Adrenal gland (tissue), 12 donors: ENCODE measurements around the gene SCFD2. TPM values are rescaled to one million over a fixed set of nuclear protein-coding genes. Genes with fewer than 3 reads are reported as not detected.
A peak's percentile ranks its signal among the peaks of the same experiment; 100 is the strongest.
"Not testable (repeated sequence)": the region's sequence is repeated elsewhere in the genome, so short reads cannot be mapped to it uniquely, and the experiment has no call there.

Source experiments
- DNase-seq, 7 donors: peaks; one replicate each; pipeline ENCODE4 v3.0.0-alpha.2; 2019 to 2020
- H3K27ac ChIP-seq, 5 donors: fragments of 200-600 bp; sonication (generic) in 4 of 5; 1 replicate in 3 of 5; 2 replicates in 2 of 5; pipeline versions ENCODE4 v1.5.1 to v1.8.0; 2016 to 2020; ENCODE audit warnings: mild to moderate bottlenecking in 1 of 5
- H3K27me3 ChIP-seq: fragments of 200-600 bp; 2 replicates; pipeline ENCODE4 v1.8.0; 2021
- H3K36me3 ChIP-seq, 2 donors: fragments of 200-600 bp; replicated peaks in 1 of 2; 1 replicate in 1 of 2; 2 replicates in 1 of 2; pipeline versions ENCODE4 v1.5.1 to v1.8.0; 2018 to 2022
- H3K4me1 ChIP-seq, 2 donors: fragments of 200-600 bp; replicated peaks in 1 of 2; 1 replicate in 1 of 2; 2 replicates in 1 of 2; pipeline versions ENCODE4 v1.5.1 to v1.8.0; 2018 to 2021
- H3K4me3 ChIP-seq, 4 donors: fragments of 200-600 bp; sonication (generic) in 3 of 4; one replicate each; pipeline ENCODE4 v1.5.1; 2016 to 2018
- H3K9me3 ChIP-seq, 3 donors: fragments of 200-600 bp; sonication (generic) in 1 of 3; replicated peaks in 1 of 3; 1 replicate in 2 of 3; 2 replicates in 1 of 3; pipeline versions ENCODE4 v1.5.1 to v1.8.0; 2016 to 2021
- CTCF ChIP-seq, 6 experiments: fragments of 450-650 bp in 4 of 6; fragments of 200-600 bp in 2 of 6; sonication (generic) in 1 of 6; IDR thresholded peaks; 1 replicate in 5 of 6; 2 replicates in 1 of 6; pipeline versions ENCODE4 v1.5.1 to v1.8.0; 2016 to 2021; ENCODE audit warnings: antibody characterized with exemption in 6 of 6, mild to moderate bottlenecking in 2 of 6, moderate library complexity in 1 of 6
- POLR2A ChIP-seq, 2 donors: fragments of 450-650 bp; IDR thresholded peaks; one replicate each; pipeline ENCODE4 v1.6.1; 2017; ENCODE audit warnings: antibody characterized with exemption in 2 of 2, mild to moderate bottlenecking in 2 of 2, moderate library complexity in 1 of 2
- WGBS, 4 donors: extraction: QIAGEN DNeasy Blood & Tissue Kit in 2 of 4; methylation state at CpG; one replicate each; pipeline versions ENCODE4 v1.1.5 to v1.1.7; 2013 to 2017; 5-methylcytosine and 5-hydroxymethylcytosine counted together
- intact Hi-C, 2 donors: fragments of 100-400 bp; cut with DNase I; formaldehyde crosslinking; loops; one replicate each; pipeline versions ENCODE4 v1.14.1 to v1.15.0; 2022 to 2023
- polyA plus RNA-seq, 3 donors: library from polyadenylated mRNA; stranded (reverse); fragments of 200-250 nt in 2 of 3; fragments of 350-450 nt in 1 of 3; fragmentation: Illumina TruSeq in 1 of 3; extraction: RNeasy Lipid Tissue Mini Kit (QIAGEN cat#74804) in 1 of 3; gene quantifications; one replicate each; pipeline ENCODE4 v1.2.3, GENCODE V29; 2013 to 2014
- total RNA-seq, 9 donors: library from RNA; depleted of rRNA in 4 of 9; stranded (reverse); fragments of >200 nt in 4 of 9; fragments of 120-200 nt in 1 of 9; fragmentation: NEBNext Ultra II Directional in 1 of 9; extraction: Animal tissue kit (Norgen Biotek cat#: 25700) in 1 of 9; gene quantifications; one replicate each; pipeline versions ENCODE4 v1.1.0 to v1.2.4, GENCODE V29; 2013 to 2023
- donor health status: healthy with polysubstance abuse.
- donor health status: Bipolar disorder and iron deficiency.
- donor health status: DM: yes; HTN: yes; CAD: no.
- donor health status: DM: no; HTN: no; CAD: no.
- donor health status: DM: no; HTN: no; CAD: no.
- donor health status: DM: yes; HTN: yes; CAD: no.

Gene SCFD2
- total and polyA plus RNA-seq, 12 donors = 5.2 to 34.9 (median 23.4) TPM

- H3K9me3 ChIP-seq, H3K4me3 ChIP-seq, intact Hi-C loops, DNase-seq, H3K27ac ChIP-seq, H3K4me1 ChIP-seq, H3K36me3 ChIP-seq, H3K27me3 ChIP-seq: not testable (repeated sequence)
- 95 to 98% (median 96%) methylated on average over 6 of the region's 6 CpGs for whole genome bisulfite sequencing, 4 donors
Measured at GRCh38 chr4:53334916-53335315, 30.9 kb downstream of the SCFD2 start.

- H3K4me1 ChIP-seq = peaks cover 0 to 5% of the 10 kb centered on the region in 2 donors
- no peak overlapping the region for H3K4me3 ChIP-seq
- H3K9me3 ChIP-seq = no peaks in the 10 kb centered on the region
- H3K27me3 ChIP-seq = no peaks in the 10 kb centered on the region
- no peak for DNase-seq
- H3K27ac ChIP-seq = no peak overlapping the region
- TF ChIP-seq CTCF (IDR thresholded peaks at IDR 0.05) (no peak), POLR2A (IDR thresholded peaks at IDR 0.05) (no peak)
- intact Hi-C loops = no loop called here
- no peaks in the 10 kb centered on the region for H3K36me3 ChIP-seq
- WGBS, 4 donors = 93 to 98% (median 96%) methylated on average over 3 of the region's 3 CpGs
Measured at GRCh38 chr4:53326535-53326934, 39.3 kb downstream of the SCFD2 start.

- H3K27me3 ChIP-seq = no peaks in the 10 kb centered on the region
- no peak for DNase-seq
- H3K4me1 ChIP-seq = peaks cover 0 to 17% of the 10 kb centered on the region in 2 donors
- no peaks in the 10 kb centered on the region for H3K36me3 ChIP-seq
- H3K27ac ChIP-seq = no peak overlapping the region
- intact Hi-C loops = no loop called here
- no peak for TF ChIP-seq POLR2A (IDR thresholded peaks at IDR 0.05)
- TF ChIP-seq CTCF (IDR thresholded peaks at IDR 0.05) = no peak
- H3K9me3 ChIP-seq = no peaks in the 10 kb centered on the region
- H3K4me3 ChIP-seq = no peak overlapping the region
Measured at GRCh38 chr4:53322696-53323095, 43.2 kb downstream of the SCFD2 start.

GRCh38 chr4:53321984-53322289 is 43.9 kb downstream of the SCFD2 start:
- TF ChIP-seq CTCF (IDR thresholded peaks at IDR 0.05) = no peak
- TF ChIP-seq POLR2A (IDR thresholded peaks at IDR 0.05) = no peak
- peaks cover 0 to 17% of the 10 kb centered on the region in 2 donors for H3K4me1 ChIP-seq
- H3K4me3 ChIP-seq = no peak overlapping the region
- H3K27me3 ChIP-seq = no peaks in the 10 kb centered on the region
- intact Hi-C loops = no loop called here
- WGBS, 4 donors = 87 to 92% (median 91%) methylated on average over 2 of the region's 2 CpGs
- no peaks in the 10 kb centered on the region for H3K36me3 ChIP-seq
- H3K27ac ChIP-seq = peak overlapping the region in 2 of 5 donors; percentile 46 to 48
- no peaks in the 10 kb centered on the region for H3K9me3 ChIP-seq
- DNase-seq = no peak

GRCh38 chr4:53321151-53321983 is 44.5 kb downstream of the SCFD2 start:
- H3K27ac ChIP-seq = peak overlapping the region in 3 of 5 donors; percentile 3 to 48 (median 46)
- H3K4me3 ChIP-seq = peak overlapping the region in 1 of 4 donors; percentile 13
- peaks cover 0 to 17% of the 10 kb centered on the region in 2 donors for H3K4me1 ChIP-seq
- intact Hi-C loops = no loop called here
- no peak for DNase-seq
- H3K36me3 ChIP-seq = no peaks in the 10 kb centered on the region
- no peak for TF ChIP-seq CTCF (IDR thresholded peaks at IDR 0.05)
- no peak for TF ChIP-seq POLR2A (IDR thresholded peaks at IDR 0.05)
- no peaks in the 10 kb centered on the region for H3K27me3 ChIP-seq
- H3K9me3 ChIP-seq = no peaks in the 10 kb centered on the region
- 20 to 36% (median 29%) methylated on average over 3 of the region's 3 CpGs for WGBS, 4 donors
